Left colon (tissue), 2 donors: ENCODE measurements around the gene SPTBN4. TPM values are rescaled to one million over a fixed set of nuclear protein-coding genes. Genes with fewer than 3 reads are reported as not detected.
"Not testable (repeated sequence)": the region's sequence is repeated elsewhere in the genome, so short reads cannot be mapped to it uniquely, and the experiment has no call there.

Experiments
- ATAC-seq: fragments of 200-7000 bp; cut with Tn5 transposase; one replicate; pipeline ENCODE4 v1.9.1; 2020; ENCODE audit warnings: mild to moderate bottlenecking, moderate library complexity
- DNase-seq, 2 donors: peaks; one replicate each; pipeline ENCODE4 v3.0.0-alpha.2; 2020
- intact Hi-C, 2 donors: fragments of 100-400 bp; cut with DNase I in 1 of 2; cut with micrococcal nuclease in 1 of 2; formaldehyde crosslinking; loops; one replicate each; pipeline versions ENCODE4 v1.11.2 to v1.14.0; 2022; cut with DNase I, micrococcal nuclease
- total RNA-seq, 2 donors: library from RNA; stranded (reverse); fragmentation: NEBNext Ultra II Directional; extraction: Animal tissue kit (Norgen Biotek cat#: 25700); gene quantifications; one replicate each; pipeline ENCODE4 v1.2.1, GENCODE V29; 2021
- donor health status: DM: no; HTN: no; CAD: no.
- donor health status: DM: yes; HTN: yes; CAD: no.

SPTBN4 gene
- total RNA-seq, 2 donors from 2014 or later = 0.15 to 1.2 TPM

DNA sequence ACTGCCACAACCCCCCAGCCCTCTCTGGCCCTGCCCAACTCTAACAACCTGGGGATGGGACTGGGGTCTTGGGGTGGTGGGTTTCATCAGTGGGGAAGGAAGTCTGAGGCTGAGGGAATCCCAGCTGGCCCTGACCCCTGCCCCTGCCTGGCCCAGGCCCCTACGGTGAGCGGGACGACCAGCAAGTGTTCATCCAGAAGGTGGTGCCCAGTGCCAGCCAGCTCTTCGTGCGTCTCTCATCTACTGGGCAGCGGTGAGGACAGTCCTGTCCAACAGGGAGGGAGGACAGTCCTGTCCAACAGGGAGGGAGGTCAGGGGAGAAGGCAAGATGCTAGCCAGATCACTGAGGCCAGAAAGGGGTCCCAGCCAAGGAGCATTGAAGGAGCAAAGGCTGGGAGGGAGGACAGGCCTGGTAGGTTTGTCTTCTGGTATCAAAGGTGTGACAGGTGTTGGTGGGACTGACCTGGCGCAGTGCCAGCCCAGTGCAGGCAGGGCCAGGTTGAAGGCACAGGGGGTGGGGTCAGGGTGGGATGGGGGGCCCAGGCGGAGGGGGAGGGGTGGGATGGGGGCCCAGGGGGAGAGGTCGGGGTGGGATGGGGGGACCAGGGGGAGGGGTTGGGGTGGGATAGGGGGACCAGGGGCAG lies 122.2 kb downstream of the SPTBN4 start:
- DNase-seq = no peak

GRCh38 chr19:40589591-40590429 lies 123.0 kb downstream of the SPTBN4 start:
- intact Hi-C loops = loop anchor here in 1 of 2 donors (10.0 kb wide), 1 partner anchor 55 kb away; no protein-coding TSS in a partner anchor
- ATAC-seq = no peak

More for the DNA sequence above, 122.2 kb downstream of the SPTBN4 start:
- intact Hi-C loops = no loop called here
- ATAC-seq = no peak

GRCh38 chr19:40590464-40591265 lies 123.9 kb downstream of the SPTBN4 start:
- intact Hi-C loops = loop anchor here in 1 of 2 donors (10.0 kb wide), 1 partner anchor 56 kb away; no protein-coding TSS in a partner anchor
- DNase-seq (no peak), ATAC-seq (no peak)

More at GRCh38 chr19:40589591-40590429, 123.0 kb downstream of the SPTBN4 start:
- DNase-seq = no peak

- DNase-seq, ATAC-seq: not testable (repeated sequence)
- intact Hi-C loops = loop anchor here in 1 of 2 donors (10.0 kb wide), 1 partner anchor 57 kb away; no protein-coding TSS in a partner anchor
These were observed 124.9 kb downstream of the SPTBN4 start for GRCh38 chr19:40591724-40592123.

- intact Hi-C loops = loop anchor here in 1 of 2 donors (10.0 kb wide), 1 partner anchor 57 kb away; no protein-coding TSS in a partner anchor
- ATAC-seq (peak; percentile 68), DNase-seq (no peak)
These were observed 125.4 kb downstream of the SPTBN4 start for GRCh38 chr19:40592170-40592569.

GRCh38 chr19:40594255-40594654 lies 127.5 kb downstream of the SPTBN4 start:
- intact Hi-C loops = loop anchor here in 1 of 2 donors (10.0 kb wide), 1 partner anchor 59 kb away; no protein-coding TSS in a partner anchor
- DNase-seq = no peak

DNA sequence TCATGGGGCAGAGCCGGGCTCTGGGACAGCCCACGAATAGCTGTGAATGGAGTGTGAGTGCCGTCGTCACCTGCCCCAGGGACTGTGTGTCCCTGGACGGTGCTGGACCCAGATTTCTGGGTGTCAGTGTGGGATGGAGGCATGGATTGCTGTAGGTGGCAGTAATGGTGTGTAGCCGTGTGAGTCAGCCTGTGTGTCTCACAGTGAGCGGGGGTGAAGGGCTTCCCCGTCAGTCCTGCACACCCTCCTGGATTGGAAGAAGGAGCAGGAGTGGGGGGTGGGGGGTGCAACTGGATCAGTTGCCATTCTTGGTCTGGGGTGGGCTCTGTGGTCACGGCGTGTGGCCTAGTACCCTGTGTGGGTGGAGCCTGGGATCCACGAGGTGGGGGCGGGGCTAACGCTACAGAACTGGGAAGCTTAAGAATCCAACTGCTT lies 127.9 kb downstream of the SPTBN4 start:
- ATAC-seq (no peak), DNase-seq (no peak)
- intact Hi-C loops = loop anchor here (5.0 to 10.0 kb wide), 2 partner anchors 60 to 132 kb away; no protein-coding TSS in a partner anchor

More at GRCh38 chr19:40594255-40594654, 127.5 kb downstream of the SPTBN4 start:
- no peak for ATAC-seq

DNA sequence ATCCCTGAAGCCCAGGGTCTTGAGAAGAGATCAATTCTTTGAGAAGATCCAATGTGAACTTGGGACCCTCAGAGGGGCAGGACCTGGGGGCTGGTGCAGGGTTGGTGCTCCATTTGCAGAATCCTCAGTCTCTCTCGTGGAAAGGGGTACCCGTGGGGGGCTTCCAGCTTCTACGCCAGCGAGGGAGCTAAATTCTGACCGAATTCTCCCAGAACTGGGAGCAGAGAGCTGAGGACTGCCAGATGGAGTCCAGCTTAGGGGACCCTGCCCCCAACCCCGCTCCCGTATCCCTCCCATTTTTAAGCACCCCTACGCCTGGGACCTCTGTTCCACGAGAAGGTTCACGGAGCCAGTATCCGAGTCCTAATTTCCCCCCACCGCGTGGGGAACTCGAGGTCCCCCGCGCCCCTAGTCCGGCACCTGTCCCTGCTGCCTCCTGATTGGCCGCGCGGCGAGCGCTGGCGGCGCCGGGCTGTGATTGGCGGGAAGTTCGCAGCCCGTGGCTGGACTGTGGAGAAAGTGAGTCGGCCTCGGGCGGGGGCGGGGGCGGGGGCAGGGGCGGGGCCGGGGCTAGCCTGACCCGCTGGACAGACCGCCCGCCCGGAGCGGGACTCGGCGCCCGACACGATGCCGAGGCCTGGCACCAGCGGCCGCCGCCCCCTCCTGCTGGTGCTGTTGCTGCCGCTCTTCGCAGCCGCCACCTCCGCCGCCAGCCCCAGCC lies 130.0 kb downstream of the SPTBN4 start:
- intact Hi-C loops = loop anchor here (5.0 to 10.0 kb wide), 2 partner anchors 62 to 134 kb away; no protein-coding TSS in a partner anchor

GRCh38 chr19:40597329-40597838 lies 130.6 kb downstream of the SPTBN4 start:
- intact Hi-C loops = loop anchor here (5.0 to 10.0 kb wide), 2 partner anchors 63 to 135 kb away; no protein-coding TSS in a partner anchor
- ATAC-seq (no peak), DNase-seq (no peak)

More for the DNA sequence above, 130.0 kb downstream of the SPTBN4 start:
- ATAC-seq = peak; percentile 26
- peak in 1 of 2 donors; percentile 41 for DNase-seq

- DNase-seq = peak; percentile 75 to 91
- intact Hi-C loops = loop anchor here (5.0 to 10.0 kb wide), 2 partner anchors 64 to 136 kb away; no protein-coding TSS in a partner anchor
- ATAC-seq = peak; percentile 60
These were observed 131.5 kb downstream of the SPTBN4 start for GRCh38 chr19:40598121-40598917.

- DNase-seq (no peak), ATAC-seq (no peak)
- intact Hi-C loops = loop anchor here (5.0 to 10.0 kb wide), 2 partner anchors 64 to 137 kb away; no protein-coding TSS in a partner anchor
These were observed 132.1 kb downstream of the SPTBN4 start for GRCh38 chr19:40598918-40599307.

GRCh38 chr19:40599331-40599901 lies 132.6 kb downstream of the SPTBN4 start:
- ATAC-seq = no peak
- intact Hi-C loops = loop anchor here (5.0 to 10.0 kb wide), 2 partner anchors 65 to 137 kb away; no protein-coding TSS in a partner anchor
- DNase-seq = no peak

GRCh38 chr19:40599902-40600569 lies 133.2 kb downstream of the SPTBN4 start:
- peak in 1 of 2 donors; percentile 35 for DNase-seq
- intact Hi-C loops = loop anchor here (5.0 to 10.0 kb wide), 2 partner anchors 65 to 138 kb away; no protein-coding TSS in a partner anchor
- ATAC-seq = no peak

DNA sequence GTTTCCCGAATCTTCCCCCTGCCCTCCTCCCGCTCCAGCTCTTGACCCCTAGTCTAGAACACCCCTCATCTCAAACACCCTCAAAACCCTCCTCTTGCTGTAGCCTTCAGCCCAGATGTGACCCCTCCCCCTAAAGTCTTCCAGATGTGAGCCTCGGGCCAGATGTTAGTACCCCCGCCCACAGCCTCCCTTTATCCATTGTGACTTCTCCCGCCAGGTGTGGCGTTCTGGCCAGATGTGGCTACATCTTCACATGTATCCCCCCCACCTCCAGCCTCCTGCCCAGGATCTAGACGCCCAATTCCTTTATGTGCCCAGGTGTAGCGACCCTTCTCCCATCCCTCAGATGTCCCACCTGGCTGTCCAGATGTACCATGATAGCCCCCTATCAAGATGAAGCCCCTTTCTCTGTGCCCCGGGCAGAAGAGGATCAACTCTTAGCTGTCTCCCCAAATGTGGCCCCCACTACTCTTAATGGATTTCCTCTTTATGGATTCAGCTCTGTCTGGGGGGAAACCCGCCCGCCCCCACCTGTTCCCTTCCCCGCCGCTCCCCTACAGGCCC lies 133.9 kb downstream of the SPTBN4 start:
- DNase-seq = no peak
- intact Hi-C loops = no loop called here
- ATAC-seq = no peak
